Measurements from ENCODE around the gene CCDC85C.

CCDC85C gene

DNA sequence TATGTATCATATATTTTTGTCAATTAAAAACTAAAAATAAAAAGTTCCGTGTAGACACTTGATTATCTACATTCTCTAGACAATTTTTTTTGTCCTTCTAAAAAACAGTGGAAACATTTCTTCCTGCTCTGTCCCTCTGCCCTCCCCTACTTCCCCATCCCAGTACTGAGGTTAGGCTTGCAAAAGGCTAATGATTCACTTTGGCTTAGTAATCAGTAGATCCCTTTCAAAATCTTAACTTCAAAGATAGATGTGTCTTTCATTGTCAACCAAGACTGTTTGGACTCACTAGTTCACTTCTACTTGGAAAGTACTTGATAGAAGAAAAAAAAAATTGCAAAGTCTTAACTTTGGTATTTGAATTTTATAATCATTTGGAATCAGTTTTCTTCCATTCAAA is 127.1 kb downstream of the CCDC85C start:
- no peak for DNase-seq (ENCODE audit: low read depth in 2 of 2)

DNA sequence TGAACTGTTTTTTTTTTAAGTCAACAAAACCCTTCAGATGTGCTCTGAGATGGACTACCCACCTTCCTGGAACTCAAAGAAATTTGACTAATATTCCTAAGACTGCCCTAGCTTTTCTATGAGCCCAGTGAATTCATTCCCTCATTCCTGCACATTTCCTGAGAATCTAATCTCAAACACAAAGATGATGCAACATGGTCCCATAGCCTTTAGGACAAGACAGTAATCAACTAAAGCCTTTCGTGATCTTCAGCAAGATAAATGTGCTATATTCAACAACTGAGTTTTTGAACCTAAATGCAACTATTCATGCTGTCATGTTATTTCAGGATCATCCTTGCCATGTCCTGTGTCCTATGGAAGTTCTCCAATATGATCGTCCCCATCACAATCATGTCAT is 128.3 kb downstream of the CCDC85C start:
- DNase-seq (ENCODE audit: low read depth in 2 of 2) = no peak

GRCh38 chr14:99475179-99475578 is 128.8 kb downstream of the CCDC85C start:
- no peak for DNase-seq (ENCODE audit: low read depth in 2 of 2)

GRCh38 chr14:99473458-99473857 is 130.5 kb downstream of the CCDC85C start:
- no peak for DNase-seq (ENCODE audit: low read depth in 2 of 2)

DNA sequence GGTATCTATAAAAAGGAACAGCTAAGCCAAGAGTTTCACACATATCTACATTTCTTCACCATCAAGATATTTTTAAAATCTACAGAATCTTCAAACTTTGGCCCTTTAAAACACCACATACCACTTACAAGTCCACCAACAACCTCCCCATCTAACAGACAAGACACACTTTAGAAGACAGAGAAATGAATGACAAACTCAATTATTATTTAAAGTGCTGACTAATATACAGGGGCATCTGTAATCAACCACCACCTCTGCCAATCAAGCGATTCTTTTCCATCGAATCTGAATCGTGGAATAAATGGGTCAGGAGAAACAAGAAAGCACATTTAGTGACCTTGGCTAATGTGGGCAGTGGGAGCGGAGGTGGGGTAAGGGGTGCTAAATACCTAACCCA is 131.1 kb downstream of the CCDC85C start:
- DNase-seq (ENCODE audit: low read depth in 2 of 2) = no peak

DNA sequence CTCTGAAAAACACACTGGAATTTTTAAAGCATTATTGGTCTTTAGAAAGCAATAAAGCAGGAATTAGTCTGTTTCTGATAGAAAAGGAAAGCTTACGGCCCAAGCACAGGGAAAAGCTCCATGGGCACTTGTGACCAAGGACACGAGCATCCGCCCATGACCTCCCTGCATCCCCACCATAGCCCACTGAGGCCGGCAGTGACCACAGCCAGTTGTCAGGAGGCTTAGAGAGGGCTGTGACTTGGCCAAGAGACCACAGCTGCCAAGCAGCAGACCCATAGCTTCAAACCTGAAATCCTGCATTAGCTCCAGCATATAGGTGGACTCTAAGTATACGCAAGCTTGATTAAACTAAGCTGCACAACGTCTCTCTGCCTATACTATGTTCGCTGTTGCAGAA is 132.3 kb downstream of the CCDC85C start:
- DNase-seq (ENCODE audit: low read depth in 2 of 2) = no peak

GRCh38 chr14:99468836-99469592 is 135.0 kb downstream of the CCDC85C start:
- no peak for DNase-seq (ENCODE audit: low read depth in 2 of 2)

- DNase-seq (ENCODE audit: low read depth in 2 of 2) = no peak
Observed at GRCh38 chr14:99468081-99468480, 135.9 kb downstream of the CCDC85C start.

DNA sequence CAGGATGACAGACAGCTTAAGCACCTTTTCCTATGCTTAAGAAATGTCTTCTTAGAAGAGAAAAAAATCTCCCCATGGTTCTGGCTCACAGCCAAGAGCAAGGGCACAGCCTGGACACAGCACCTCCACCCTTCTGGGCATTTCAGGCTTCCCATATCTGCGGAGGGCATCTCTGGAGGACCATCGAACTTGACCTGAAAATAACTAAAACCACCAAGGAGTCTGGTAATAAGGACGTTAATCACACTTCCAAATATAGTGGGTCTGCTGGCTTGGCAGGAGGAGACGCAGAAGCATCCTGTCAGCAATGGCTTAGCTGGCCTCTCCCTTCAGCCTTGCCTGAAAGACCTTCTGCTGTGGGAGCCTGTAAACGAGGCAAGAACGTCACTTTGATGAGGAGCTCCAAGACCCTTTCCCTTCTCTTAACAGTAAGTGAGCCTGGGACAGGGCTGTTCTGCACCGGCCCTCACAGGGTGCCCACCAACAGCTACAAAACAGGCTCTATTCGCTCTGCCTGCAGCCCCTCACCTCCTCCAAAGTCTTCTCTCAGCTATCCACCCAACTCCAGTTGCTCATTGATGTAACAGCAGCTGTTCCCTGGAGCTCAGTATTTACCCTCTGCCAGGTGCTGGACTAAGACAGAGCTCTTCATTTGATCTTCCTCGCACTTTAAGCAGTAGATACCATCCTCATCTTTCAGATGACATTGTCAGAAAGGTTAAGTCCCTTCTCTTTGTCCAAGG is 136.5 kb downstream of the CCDC85C start:
- DNase-seq (ENCODE audit: low read depth in 2 of 2) = no peak

DNA sequence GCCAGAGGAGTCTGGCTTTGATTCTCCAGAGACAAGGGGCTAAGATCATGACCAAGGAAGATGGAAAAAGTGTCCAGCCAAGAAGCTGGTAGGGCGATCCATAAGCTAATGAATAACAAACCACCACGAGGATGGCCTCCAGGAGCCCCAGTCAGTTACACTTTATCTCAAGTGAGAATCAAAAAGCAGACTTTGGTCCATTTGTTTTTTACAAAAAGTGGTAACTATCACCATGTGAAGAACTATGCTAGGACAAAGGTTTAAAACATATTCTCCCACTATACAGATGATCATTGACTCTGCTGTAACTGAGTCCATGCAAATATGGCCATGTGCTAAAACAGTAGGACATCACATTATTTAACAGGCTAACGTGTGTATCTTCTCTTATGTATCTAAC is 137.2 kb downstream of the CCDC85C start:
- DNase-seq (ENCODE audit: low read depth in 2 of 2) = no peak

GRCh38 chr14:99465288-99465687 is 138.7 kb downstream of the CCDC85C start:
- no peak for DNase-seq (ENCODE audit: low read depth in 2 of 2)

- DNase-seq (ENCODE audit: low read depth in 2 of 2) = no peak
Observed at GRCh38 chr14:99463974-99464373, 140.0 kb downstream of the CCDC85C start.

GRCh38 chr14:99462210-99462609 is 141.8 kb downstream of the CCDC85C start:
- DNase-seq (ENCODE audit: low read depth in 2 of 2) = no peak

DNA sequence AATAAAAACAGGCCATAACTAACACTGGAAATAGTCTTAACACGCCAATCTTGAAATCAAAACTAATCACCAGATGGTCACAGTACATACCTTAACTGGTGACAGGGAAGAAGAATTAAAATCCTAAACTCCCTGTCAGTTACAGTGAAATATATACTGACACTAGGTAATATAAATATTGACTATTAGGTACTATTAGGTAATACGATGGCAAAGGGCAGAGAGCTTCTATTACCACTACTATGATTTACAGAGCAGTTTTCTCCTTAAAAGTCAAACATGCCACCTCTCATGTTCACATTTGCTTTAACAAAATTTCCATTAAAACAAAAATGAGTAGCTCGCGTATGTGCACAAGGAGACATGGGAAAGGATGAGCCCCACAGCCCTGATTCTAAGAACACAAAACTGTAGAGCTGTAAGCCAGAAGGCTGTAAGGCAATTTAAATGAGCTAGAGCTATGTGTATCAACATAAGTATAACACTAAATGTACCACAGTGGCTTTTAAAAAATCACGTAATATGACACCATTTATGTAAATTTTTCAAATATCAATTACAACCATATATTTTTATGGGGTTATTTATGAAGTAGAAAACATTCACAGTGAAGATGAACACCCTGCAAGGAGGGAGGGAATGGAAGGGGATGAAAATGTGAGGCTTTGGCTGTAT is 142.5 kb downstream of the CCDC85C start:
- no peak for DNase-seq (ENCODE audit: low read depth in 2 of 2)

DNA sequence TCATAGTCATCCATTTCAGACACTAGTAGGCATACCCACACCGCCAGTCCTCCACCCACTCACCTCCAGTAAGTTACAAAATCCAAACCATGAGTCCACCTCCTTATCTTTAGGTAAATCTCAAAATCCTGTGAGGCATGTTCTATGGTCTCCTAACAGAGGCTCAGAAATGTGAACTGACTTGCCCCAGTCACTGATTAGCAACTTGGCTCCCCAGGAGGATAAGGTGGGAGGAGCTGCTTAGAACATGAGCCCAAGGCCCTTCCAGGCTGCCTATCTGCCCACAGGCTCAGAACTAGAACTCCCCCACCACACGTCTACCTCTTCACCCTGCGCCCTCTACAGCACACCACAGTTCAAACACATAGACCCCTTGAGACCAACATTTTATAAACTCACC is 143.2 kb downstream of the CCDC85C start:
- DNase-seq (ENCODE audit: low read depth in 2 of 2) = no peak

DNA sequence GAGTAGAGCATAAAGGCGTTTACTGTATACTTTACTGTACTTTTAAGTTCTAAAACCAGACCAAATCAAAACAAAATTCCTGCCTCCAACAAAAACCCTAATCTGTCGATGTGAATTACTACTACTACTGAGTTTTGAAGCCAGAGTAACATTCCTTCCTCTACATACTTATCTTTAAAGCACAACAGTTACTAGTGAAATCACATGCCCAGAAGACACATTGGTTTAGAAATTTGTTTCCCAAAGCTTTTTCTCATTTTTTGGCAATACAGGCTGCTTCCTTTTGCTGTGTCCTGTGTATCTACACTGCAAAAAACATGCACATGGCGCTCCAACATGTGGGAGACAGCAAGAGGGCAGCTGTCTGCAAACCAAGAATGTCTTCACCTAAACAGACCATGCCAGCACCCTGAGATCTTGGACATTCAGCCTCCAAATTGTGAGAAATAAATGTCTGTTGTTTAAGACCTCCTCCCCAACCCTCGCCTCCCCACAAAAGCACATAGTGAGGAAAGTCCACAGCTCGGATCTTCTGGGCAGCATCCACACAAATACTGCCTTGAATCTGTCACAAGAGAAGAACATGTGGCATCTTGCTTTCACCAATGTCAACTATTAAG is 144.4 kb downstream of the CCDC85C start:
- no peak for DNase-seq (ENCODE audit: low read depth in 2 of 2)

GRCh38 chr14:99454246-99454645 is 149.8 kb downstream of the CCDC85C start:
- no peak for DNase-seq (ENCODE audit: low read depth in 2 of 2)

DNA sequence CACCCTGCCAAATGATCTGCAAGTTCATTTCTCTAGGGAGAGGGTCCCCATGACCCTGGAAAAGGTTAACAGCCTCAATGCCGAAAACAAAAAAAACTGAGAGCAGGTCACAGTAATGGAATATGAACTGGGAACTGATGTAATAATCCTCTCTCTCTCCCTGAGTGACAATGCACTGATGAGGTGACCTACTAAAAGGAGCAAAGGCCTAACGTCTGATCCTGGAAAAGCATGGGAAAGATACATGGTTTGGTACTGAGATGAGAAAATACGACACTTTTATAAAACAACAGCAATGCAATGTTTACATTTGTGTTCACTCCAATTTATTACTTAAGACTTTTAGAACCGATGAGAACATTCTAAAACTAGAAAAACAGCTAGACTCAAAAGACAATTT is 151.0 kb downstream of the CCDC85C start:
- DNase-seq (ENCODE audit: low read depth in 2 of 2) = no peak

GRCh38 chr14:99451234-99451633 is 152.8 kb downstream of the CCDC85C start:
- DNase-seq (ENCODE audit: low read depth in 2 of 2) = no peak

DNA sequence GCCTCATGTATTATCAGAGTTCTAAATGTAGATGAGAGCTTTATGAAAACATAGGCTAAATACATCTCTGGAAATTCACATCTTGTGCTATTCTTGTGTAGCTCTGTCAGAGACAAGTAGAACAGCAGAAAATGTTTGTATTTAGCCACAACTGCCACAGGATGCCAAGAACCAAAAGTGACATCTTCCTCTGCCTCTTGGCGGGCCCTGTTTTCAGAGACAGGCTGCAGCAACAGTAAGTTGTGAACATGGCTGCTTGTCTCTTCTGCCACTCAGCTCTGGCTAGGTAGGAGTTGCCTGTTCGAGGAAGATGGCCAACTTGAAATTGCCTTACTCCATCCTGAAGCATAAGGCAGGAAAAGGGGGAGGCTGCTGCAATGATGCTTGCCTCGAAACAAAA is 153.7 kb downstream of the CCDC85C start:
- DNase-seq (ENCODE audit: low read depth in 2 of 2) = no peak

Measured in activated CD8-positive, alpha-beta memory T cell treated with anti-CD3 and anti-CD28 coated beads for 4 hours (primary cell).